Stimulated activated CD8-positive, alpha-beta memory T cell treated with anti-CD3 and anti-CD28 coated beads, Interleukin-15, amount 100 ng/mL, for 1 hour (primary cell): ENCODE measurements around the gene HACD2.
"Not testable (repeated sequence)": the region's sequence is repeated elsewhere in the genome, so short reads cannot be mapped to it uniquely, and the experiment has no call there.

Experiments
- DNase-seq: peaks from one replicate; pipeline ENCODE4 v3.0.0-alpha.2; 2020; ENCODE audit warnings: low read depth

HACD2 gene

GRCh38 chr3:123611674-123612073 is 26.8 kb upstream of the HACD2 start:
- DNase-seq = not testable (repeated sequence)

- DNase-seq = no peak
Measured at GRCh38 chr3:123611082-123611481, 26.2 kb upstream of the HACD2 start.

- DNase-seq = no peak
Measured at GRCh38 chr3:123610331-123610730, 25.5 kb upstream of the HACD2 start.

GRCh38 chr3:123609063-123609462 is 24.2 kb upstream of the HACD2 start:
- DNase-seq = no peak

- no peak for DNase-seq
Measured at GRCh38 chr3:123608263-123608937, 23.5 kb upstream of the HACD2 start.

- no peak for DNase-seq
Measured at GRCh38 chr3:123606527-123606926, 21.7 kb upstream of the HACD2 start.

- no peak for DNase-seq
Measured at GRCh38 chr3:123605789-123606234, 21.0 kb upstream of the HACD2 start.

GRCh38 chr3:123603153-123603552 is 18.3 kb upstream of the HACD2 start:
- not testable (repeated sequence) for DNase-seq

- no peak for DNase-seq
Measured at GRCh38 chr3:123602325-123602724, 17.5 kb upstream of the HACD2 start.

GRCh38 chr3:123600863-123601262 is 16.0 kb upstream of the HACD2 start:
- not testable (repeated sequence) for DNase-seq

GRCh38 chr3:123597561-123597960 is 12.7 kb upstream of the HACD2 start:
- DNase-seq = no peak

- no peak for DNase-seq
Measured at GRCh38 chr3:123595396-123596180, 10.7 kb upstream of the HACD2 start.

- no peak for DNase-seq
Measured at GRCh38 chr3:123593381-123593780, 8.5 kb upstream of the HACD2 start.

GRCh38 chr3:123590685-123591450 is 6.0 kb upstream of the HACD2 start:
- DNase-seq = no peak

- DNase-seq = no peak
Measured at GRCh38 chr3:123587401-123587800, 2.5 kb upstream of the HACD2 start.

GRCh38 chr3:123586968-123587367 is 2.1 kb upstream of the HACD2 start:
- DNase-seq = no peak

GRCh38 chr3:123586131-123586530 is 1.3 kb upstream of the HACD2 start:
- peak; percentile 2 for DNase-seq

- DNase-seq = peak; percentile 19
Measured at GRCh38 chr3:123584284-123584987, 417 bp downstream of the HACD2 start.

GRCh38 chr3:123583561-123583960 is 1.3 kb downstream of the HACD2 start:
- DNase-seq = no peak

- no peak for DNase-seq
Measured at GRCh38 chr3:123582315-123582714, 2.5 kb downstream of the HACD2 start.

GRCh38 chr3:123576122-123576521 is 8.7 kb downstream of the HACD2 start:
- no peak for DNase-seq

GRCh38 chr3:123571973-123572365 is 12.9 kb downstream of the HACD2 start:
- DNase-seq = no peak
